ENCODE measurements around the gene AGPAT2.

GRCh38 chr9:136694872-136695247 is 7.6 kb upstream of the AGPAT2 start:
- TF ChIP-seq CTCF (IDR thresholded peaks at IDR 0.05 in 4 of 5, conservative IDR thresholded peaks at IDR 0.05 in 1 of 5) (no peak), POLR2A (IDR thresholded peaks at IDR 0.05) (no peak)
